PC-3 (cell line): Measurements from ENCODE around the gene CRTC3. TPM values are rescaled to one million over a fixed set of nuclear protein-coding genes. Genes with fewer than 3 reads are reported as not detected.

Source experiments
- ATAC-seq: fragments of 200-7000 bp; cut with Tn5 transposase; 2 replicates; pipeline ENCODE4 v1.9.1; 2020; ENCODE audit warnings: mild to moderate bottlenecking, moderate library complexity
- BruUV-seq: library from RNA; stranded (reverse); fragments of 400-500 nt; replicated peaks from 2 replicates; lab custom pipeline; 2021; lab: Mats Ljungman, UMichigan
- CTCF ChIA-PET: fragments of 300-600 bp; sonication (Branson Sonifier 250); formaldehyde crosslinking; loops from one replicate; lab custom pipeline; 2022; ENCODE audit warnings: antibody characterized with exemption; lab: Charles Lee
- POLR2A ChIA-PET: fragments of 300-600 bp; sonication (Branson Sonifier 250); formaldehyde crosslinking; loops from one replicate; lab custom pipeline; 2022; ENCODE audit warnings: antibody characterized with exemption; ENCODE audit not compliant: unreplicated experiment; lab: Charles Lee
- DNase-seq: peaks from one replicate; pipeline ENCODE4 v3.0.0-alpha.2; 2015
- H2AFZ ChIP-seq: fragments of 300-600 bp; sonication (generic); 2 replicates; pipeline ENCODE4 v1.6.0; 2016; ENCODE audit warnings: antibody characterized with exemption, low read length
- H3F3A ChIP-seq: fragments of 300-600 bp; sonication (generic); one replicate; pipeline ENCODE4 v1.6.0; 2017; ENCODE audit warnings: antibody characterized with exemption, low read length, control low read depth, mild to moderate bottlenecking; ENCODE audit not compliant: unreplicated experiment
- H3K27ac ChIP-seq: fragments of 300-600 bp; sonication (generic); 2 replicates; pipeline ENCODE4 v1.5.1; 2016; ENCODE audit warnings: mild to moderate bottlenecking, low read length
- H3K27me3 ChIP-seq: fragments of 300-600 bp; sonication (generic); 2 replicates; pipeline ENCODE4 v1.6.1; 2016; ENCODE audit warnings: low read length, mixed read lengths
- H3K36me3 ChIP-seq: fragments of 300-600 bp; sonication (generic); 2 replicates; pipeline ENCODE4 v1.6.1; 2016; ENCODE audit warnings: low read depth, mixed run types, low read length, mixed read lengths
- H3K4me1 ChIP-seq: fragments of 300-600 bp; sonication (generic); 2 replicates; pipeline ENCODE4 v1.5.1; 2016; ENCODE audit warnings: low read length; ENCODE audit not compliant: insufficient read depth
- H3K4me2 ChIP-seq: fragments of 300-600 bp; sonication (generic); 2 replicates; pipeline ENCODE4 v1.6.0; 2016; ENCODE audit warnings: low read length
- H3K4me3 ChIP-seq: fragments of 300-600 bp; sonication (generic); 2 replicates; pipeline ENCODE4 v1.5.1; 2016; ENCODE audit warnings: mild to moderate bottlenecking, low read length, mixed read lengths
- H3K79me2 ChIP-seq: fragments of 300-600 bp; sonication (generic); 2 replicates; pipeline ENCODE4 v1.6.1; 2017; ENCODE audit warnings: low read length, mixed read lengths
- H3K9ac ChIP-seq: fragments of 300-600 bp; sonication (generic); 2 replicates; pipeline ENCODE4 v1.6.0; 2016; ENCODE audit warnings: mild to moderate bottlenecking, low read length
- H3K9me2 ChIP-seq: fragments of 300-600 bp; sonication (generic); replicated peaks from 2 replicates; pipeline ENCODE4 v1.6.1; 2016; ENCODE audit warnings: mixed run types, low read length, mixed read lengths
- H3K9me3 ChIP-seq: fragments of 300-600 bp; sonication (generic); 2 replicates; pipeline ENCODE4 v1.6.1; 2016; ENCODE audit warnings: low read length, mixed read lengths
- H4K20me1 ChIP-seq: fragments of 300-600 bp; sonication (generic); 2 replicates; pipeline ENCODE4 v1.6.1; 2016; ENCODE audit warnings: low read length, mixed read lengths
- EZH2 ChIP-seq: fragments of 300-600 bp; sonication (generic); IDR thresholded peaks from one replicate; pipeline ENCODE4 v1.6.1; 2017; ENCODE audit warnings: antibody characterized with exemption, mild to moderate bottlenecking, low read length; ENCODE audit not compliant: unreplicated experiment
- EZH2phosphoT487 ChIP-seq: fragments of 300-600 bp; sonication (generic); IDR thresholded peaks from 2 replicates; pipeline ENCODE4 v1.6.1; 2018; ENCODE audit warnings: mild to moderate bottlenecking, antibody characterized with exemption, low read length, borderline replicate concordance
- intact Hi-C: fragments of 100-400 bp; cut with micrococcal nuclease; formaldehyde crosslinking; loops from 2 replicates; pipeline ENCODE4 v1.9.0; 2023
- total RNA-seq: library from RNA; depleted of rRNA; stranded (reverse); fragments of >200 nt; gene quantifications from 2 replicates; pipeline ENCODE4 v1.2.3, GENCODE V29; 2014
- TF ChIP-seq, protein P1 (sequence below): fragments of 300-600 bp; sonication (generic); conservative IDR thresholded peaks from 2 replicates; pipeline ENCODE4 v1.5.1; 2017; ENCODE audit warnings: antibody characterized with exemption, low read depth, mild to moderate bottlenecking, low read length

Gene CRTC3
- total RNA-seq, 1 experiment from 2014 or later: 12.4 TPM

DNA sequence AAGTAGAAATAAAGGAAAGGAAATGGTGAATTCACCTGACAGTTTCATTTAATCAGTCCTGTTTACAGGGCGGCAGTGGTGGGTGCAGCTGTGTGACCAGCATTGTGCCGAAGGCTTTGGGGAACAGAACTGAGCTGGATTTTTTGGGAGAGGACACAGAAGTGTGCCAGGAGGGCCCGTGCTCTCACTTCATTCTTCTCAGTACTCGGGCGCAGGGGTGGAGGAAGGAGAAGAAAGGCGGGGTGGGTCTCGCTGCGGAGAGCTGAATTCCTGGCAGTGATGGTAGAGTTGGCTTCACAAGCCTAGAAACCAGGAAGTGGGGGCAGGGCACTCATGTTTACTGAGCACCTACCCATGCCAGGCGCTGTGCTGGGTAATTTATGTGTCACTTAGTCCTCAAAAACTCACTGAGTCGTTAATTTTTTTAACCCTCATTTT lies 64.6 kb downstream of the CRTC3 start:
- Histone ChIP-seq H3K36me3 (no peaks in the 10 kb centered on the region; the same call in 1 of the 2 replicates), H3F3A (no peaks in the 10 kb centered on the region), H3K4me2 (peak overlapping the region; percentile 72), H3K4me3 (peak overlapping the region; percentile 43; the same call in 1 of the 2 replicates), H3K9ac (0 out of 2 replicates have a peak overlapping the region, but pooled peaks have one; percentile 25), H3K27me3 (no peaks in the 10 kb centered on the region), H3K4me1 (peaks cover 31% of the 10 kb centered on the region), H3K9me3 (no peaks in the 10 kb centered on the region), H3K27ac (peak overlapping the region; percentile 58), H4K20me1 (no peaks in the 10 kb centered on the region), H3K9me2 (no peaks in the 10 kb centered on the region), H2AFZ (peak overlapping the region; percentile 53), H3K79me2 (no peaks in the 10 kb centered on the region)
- intact Hi-C loops: loop anchor here (2.0 kb wide), 1 partner anchor 64 kb away; no protein-coding TSS in a partner anchor
- peak; percentile 81 for DNase-seq
- peak; percentile 85 for ATAC-seq
- no peak for TF ChIP-seq EZH2
- no peak for TF ChIP-seq EZH2phosphoT487
- TF ChIP-seq, protein P1, sequence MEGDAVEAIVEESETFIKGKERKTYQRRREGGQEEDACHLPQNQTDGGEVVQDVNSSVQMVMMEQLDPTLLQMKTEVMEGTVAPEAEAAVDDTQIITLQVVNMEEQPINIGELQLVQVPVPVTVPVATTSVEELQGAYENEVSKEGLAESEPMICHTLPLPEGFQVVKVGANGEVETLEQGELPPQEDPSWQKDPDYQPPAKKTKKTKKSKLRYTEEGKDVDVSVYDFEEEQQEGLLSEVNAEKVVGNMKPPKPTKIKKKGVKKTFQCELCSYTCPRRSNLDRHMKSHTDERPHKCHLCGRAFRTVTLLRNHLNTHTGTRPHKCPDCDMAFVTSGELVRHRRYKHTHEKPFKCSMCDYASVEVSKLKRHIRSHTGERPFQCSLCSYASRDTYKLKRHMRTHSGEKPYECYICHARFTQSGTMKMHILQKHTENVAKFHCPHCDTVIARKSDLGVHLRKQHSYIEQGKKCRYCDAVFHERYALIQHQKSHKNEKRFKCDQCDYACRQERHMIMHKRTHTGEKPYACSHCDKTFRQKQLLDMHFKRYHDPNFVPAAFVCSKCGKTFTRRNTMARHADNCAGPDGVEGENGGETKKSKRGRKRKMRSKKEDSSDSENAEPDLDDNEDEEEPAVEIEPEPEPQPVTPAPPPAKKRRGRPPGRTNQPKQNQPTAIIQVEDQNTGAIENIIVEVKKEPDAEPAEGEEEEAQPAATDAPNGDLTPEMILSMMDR: no peak
- CTCF ChIA-PET: no interaction called here
- BruUV-seq: no TSS peak
- POLR2A ChIA-PET: interaction anchor here (0.5 to 1.0 kb wide), 2 partner anchors 54 to 64 kb away, joined by 3 read pairs; no protein-coding TSS in a partner anchor

DNA sequence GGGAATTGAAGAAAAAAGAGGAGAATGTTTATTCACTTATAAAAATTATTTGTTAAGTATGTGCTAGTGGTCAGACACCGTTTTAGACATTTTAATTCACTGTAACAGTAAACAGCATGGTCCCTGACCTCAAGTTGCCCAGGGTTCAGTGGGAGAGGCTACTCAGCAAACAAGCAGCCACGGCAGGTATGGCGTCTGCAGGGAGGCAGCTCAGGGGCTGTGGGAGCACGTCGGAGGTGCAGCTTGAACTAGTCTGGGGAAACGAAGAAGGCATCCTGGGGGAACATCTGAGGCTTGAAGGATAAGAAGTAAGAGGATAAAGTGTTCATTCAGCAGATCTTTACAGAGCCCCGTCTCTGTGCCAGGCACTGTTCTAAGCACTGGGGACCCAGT lies 66.0 kb downstream of the CRTC3 start:
- ChIA-PET CTCF (no interaction called here), POLR2A (no interaction called here)
- H3K9me2 ChIP-seq: no peaks in the 10 kb centered on the region
- H3K9ac ChIP-seq: no peak overlapping the region
- BruUV-seq: no TSS peak
- no peak for DNase-seq
- no peaks in the 10 kb centered on the region for H4K20me1 ChIP-seq
- ATAC-seq: no peak
- H3K27me3 ChIP-seq: no peaks in the 10 kb centered on the region
- no peaks in the 10 kb centered on the region for H3F3A ChIP-seq
- H3K4me2 ChIP-seq: no peak overlapping the region
- no peak overlapping the region for H3K27ac ChIP-seq
- H3K9me3 ChIP-seq: no peaks in the 10 kb centered on the region
- H3K36me3 ChIP-seq: no peaks in the 10 kb centered on the region; the same call in 1 of the 2 replicates
- H3K79me2 ChIP-seq: no peaks in the 10 kb centered on the region
- H2AFZ ChIP-seq: no peak overlapping the region
- H3K4me1 ChIP-seq: peaks cover 31% of the 10 kb centered on the region
- TF ChIP-seq, protein P1: no peak
- no peak for TF ChIP-seq EZH2phosphoT487
- no peak for TF ChIP-seq EZH2
- intact Hi-C loops: loop anchor here (2.0 kb wide), 1 partner anchor 65 kb away; no protein-coding TSS in a partner anchor
- no peak overlapping the region for H3K4me3 ChIP-seq

DNA sequence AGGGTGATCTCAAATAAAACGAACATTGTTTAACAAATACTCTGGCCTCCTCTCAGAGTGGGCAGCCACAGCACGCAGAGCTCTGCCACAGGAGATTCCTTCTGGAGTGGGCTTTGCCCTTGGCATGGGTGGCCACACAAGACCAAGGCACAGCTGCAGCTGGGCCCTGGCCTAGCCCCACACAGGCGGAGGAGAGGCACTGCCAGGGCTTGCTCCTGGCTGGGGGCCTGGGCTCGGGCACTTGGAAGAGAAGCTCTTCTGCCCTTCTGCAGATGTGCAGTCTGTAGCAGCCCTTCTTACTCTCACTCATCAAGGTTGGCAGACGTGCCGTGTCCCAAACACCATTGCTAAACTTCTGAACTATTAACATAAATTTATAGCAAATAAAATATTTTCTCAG lies 67.2 kb downstream of the CRTC3 start:
- peaks cover 26% of the 10 kb centered on the region for H3K4me1 ChIP-seq
- ATAC-seq (no peak), DNase-seq (no peak)
- no peak overlapping the region for H3K4me3 ChIP-seq
- no peak overlapping the region for H3K4me2 ChIP-seq
- POLR2A ChIA-PET: no interaction called here
- no peak overlapping the region for H3K9ac ChIP-seq
- no peak overlapping the region for H2AFZ ChIP-seq
- BruUV-seq: no TSS peak
- H3K27ac ChIP-seq: no peak overlapping the region
- no peaks in the 10 kb centered on the region for H3K27me3 ChIP-seq
- intact Hi-C loops: no loop called here
- no peaks in the 10 kb centered on the region for H3F3A ChIP-seq
- H3K36me3 ChIP-seq: no peaks in the 10 kb centered on the region; the same call in 1 of the 2 replicates
- H3K79me2 ChIP-seq: no peaks in the 10 kb centered on the region
- TF ChIP-seq EZH2 (no peak), EZH2phosphoT487 (no peak)
- TF ChIP-seq, protein P1: no peak
- H3K9me3 ChIP-seq: no peaks in the 10 kb centered on the region
- H4K20me1 ChIP-seq: no peaks in the 10 kb centered on the region
- CTCF ChIA-PET: no interaction called here
- H3K9me2 ChIP-seq: no peaks in the 10 kb centered on the region
